IMR-90 (cell line): ENCODE data around the gene ZNF136. TPM values are rescaled to one million over a fixed set of nuclear protein-coding genes. Genes with fewer than 3 reads are reported as not detected.

ENCODE experiments used
- ATAC-seq: fragments of 200-7000 bp; cut with Tn5 transposase; 2 replicates; pipeline ENCODE4 v1.9.1; 2020; ENCODE audit warnings: low read depth, mild to moderate bottlenecking, moderate library complexity
- BruUV-seq: library from RNA; stranded (reverse); fragments of 400-500 nt; replicated peaks from 2 replicates; lab custom pipeline; 2021; lab: Mats Ljungman, UMichigan
- CTCF ChIA-PET: fragments of 300-600 bp; formaldehyde crosslinking; extraction: SDS; loops from one replicate; lab custom pipeline; 2021; ENCODE audit warnings: antibody characterized with exemption; lab: Yijun Ruan, JAX
- POLR2A ChIA-PET: fragments of 300-600 bp; sonication (Branson Sonifier 250); formaldehyde crosslinking; loops from one replicate; lab custom pipeline; 2022; ENCODE audit warnings: antibody characterized with exemption; ENCODE audit not compliant: unreplicated experiment; lab: Charles Lee
- DNase-seq: peaks from one replicate; pipeline ENCODE4 v3.0.0; 2013
- H2AFZ ChIP-seq: replicated peaks from 2 replicates; pipeline ENCODE3; 2013; ENCODE audit warnings: low read length, mild to moderate bottlenecking; ENCODE audit not compliant: poor library complexity
- H2AK5ac ChIP-seq: 2 replicates; pipeline ENCODE4 v1.6.1; 2013; ENCODE audit warnings: low read depth, low read length, inconsistent platforms
- H2AK9ac ChIP-seq: replicated peaks from 2 replicates; pipeline ENCODE3; 2013; ENCODE audit warnings: mild to moderate bottlenecking, low read depth, low read length, moderate library complexity; ENCODE audit not compliant: poor library complexity
- H2BK120ac ChIP-seq: 2 replicates; pipeline ENCODE4 v1.6.1; 2013; ENCODE audit warnings: low read depth, low read length, inconsistent platforms
- H2BK15ac ChIP-seq: 3 replicates; pipeline ENCODE4 v1.6.1; 2013; ENCODE audit warnings: low read depth, low read length, inconsistent platforms
- H2BK20ac ChIP-seq: 2 replicates; pipeline ENCODE4 v1.6.1; 2013; ENCODE audit warnings: low read depth, mild to moderate bottlenecking, inconsistent platforms, low read length, moderate library complexity
- H2BK5ac ChIP-seq: 2 replicates; pipeline ENCODE4 v1.6.1; 2013; ENCODE audit warnings: mild to moderate bottlenecking, low read depth, low read length, inconsistent platforms; ENCODE audit not compliant: poor library complexity, severe bottlenecking
- H3K14ac ChIP-seq: replicated peaks from 2 replicates; pipeline ENCODE4 v1.6.1; 2013; ENCODE audit warnings: low read depth, low read length, inconsistent platforms
- H3K18ac ChIP-seq: 2 replicates; pipeline ENCODE4 v1.6.1; 2013; ENCODE audit warnings: low read depth, low read length, control low read depth
- H3K23ac ChIP-seq: 2 replicates; pipeline ENCODE4 v1.6.1; 2013; ENCODE audit warnings: low read depth, low read length, inconsistent platforms
- H3K27ac ChIP-seq: 2 replicates; pipeline ENCODE4 v1.5.1; 2013; ENCODE audit warnings: mild to moderate bottlenecking, control low read depth, low read length; ENCODE audit not compliant: insufficient read depth
- H3K27me3 ChIP-seq: 2 replicates; pipeline ENCODE4 v1.6.1; 2013; ENCODE audit warnings: low read length; ENCODE audit not compliant: control insufficient read depth, insufficient read depth
- H3K36me3 ChIP-seq: 2 replicates; pipeline ENCODE4 v1.6.1; 2013; ENCODE audit warnings: low read length, mixed read lengths; ENCODE audit not compliant: control insufficient read depth, insufficient read depth
- H3K4ac ChIP-seq: 2 replicates; pipeline ENCODE4 v1.6.1; 2013; ENCODE audit warnings: low read depth, low read length, inconsistent platforms
- H3K4me1 ChIP-seq: 2 replicates; pipeline ENCODE4 v1.6.1; 2013; ENCODE audit warnings: low read length, mixed read lengths; ENCODE audit not compliant: control insufficient read depth, insufficient read depth
- H3K4me2 ChIP-seq: 2 replicates; pipeline ENCODE4 v1.6.1; 2013; ENCODE audit warnings: low read depth, mild to moderate bottlenecking, control low read depth, low read length, moderate library complexity
- H3K4me3 ChIP-seq: 2 replicates; pipeline ENCODE4 v1.5.1; 2013; ENCODE audit warnings: low read depth, mild to moderate bottlenecking, control low read depth, low read length, moderate library complexity; ENCODE audit not compliant: insufficient read depth
- H3K56ac ChIP-seq: 2 replicates; pipeline ENCODE4 v1.6.1; 2013; ENCODE audit warnings: low read length, inconsistent platforms; ENCODE audit not compliant: insufficient read depth; ENCODE audit errors: extremely low read depth
- H3K79me1 ChIP-seq, 2 experiments: 2 replicates each; pipeline ENCODE4 v1.6.1; 2013; ENCODE audit warnings: low read length in 2 of 2, inconsistent platforms in 1 of 2, low read depth in 1 of 2
- H3K9ac ChIP-seq: 2 replicates; pipeline ENCODE4 v1.6.1; 2013; ENCODE audit warnings: low read depth, low read length, control low read depth
- H3K9me1 ChIP-seq: 2 replicates; pipeline ENCODE4 v1.6.1; 2013; ENCODE audit warnings: low read length, inconsistent platforms; ENCODE audit not compliant: insufficient read depth
- H3K9me3 ChIP-seq: 2 replicates; pipeline ENCODE4 v1.6.1; 2013; ENCODE audit warnings: low read length; ENCODE audit not compliant: control insufficient read depth, insufficient read depth
- H4K20me1 ChIP-seq: 2 replicates; pipeline ENCODE4 v1.6.1; 2013; ENCODE audit warnings: low read length, inconsistent platforms; ENCODE audit not compliant: insufficient read depth
- H4K5ac ChIP-seq: 2 replicates; pipeline ENCODE4 v1.6.1; 2013; ENCODE audit warnings: mild to moderate bottlenecking, low read depth, low read length, control low read depth
- H4K8ac ChIP-seq, 2 experiments: 2 replicates each; pipeline ENCODE4 v1.6.1; 2013; ENCODE audit warnings: low read depth in 2 of 2, low read length in 2 of 2, control low read depth in 1 of 2, inconsistent platforms in 1 of 2
- H4K91ac ChIP-seq: 2 replicates; pipeline ENCODE4 v1.6.1; 2013; ENCODE audit warnings: low read depth, low read length, inconsistent platforms; ENCODE audit not compliant: insufficient read depth
- CHD1 ChIP-seq: IDR thresholded peaks from 2 replicates; pipeline ENCODE4 v1.6.1; 2012; ENCODE audit warnings: low read depth, low read length, improper control_type of control experiment
- MAZ ChIP-seq: IDR thresholded peaks from 2 replicates; pipeline ENCODE4 v1.6.1; 2012; ENCODE audit warnings: low read depth, mild to moderate bottlenecking, low read length, improper control_type of control experiment, moderate library complexity, borderline replicate concordance
- WGBS, 2 experiments: methylation state at CpG; one replicate each; pipeline versions ENCODE4 v1.1.5 to v1.1.7; 2013; ENCODE audit warnings: missing lambda C conversion rate in 2 of 2; ENCODE audit not compliant: insufficient read length in 1 of 2; ENCODE audit errors: extremely low coverage in 2 of 2; 5-methylcytosine and 5-hydroxymethylcytosine counted together
- dilution Hi-C: fragments of 300-500 bp; cut with HindIII; formaldehyde crosslinking; loops from one replicate; pipeline ENCODE4 v1.14.3; 2018; ENCODE audit warnings: low sequenced_read_pairs; ENCODE audit not compliant: unreplicated experiment
- in situ Hi-C: fragments of 300-500 bp; cut with MboI; formaldehyde crosslinking; loops from 3 replicates; pipeline ENCODE4 v1.14.3; 2019; ENCODE audit warnings: low sequenced_read_pairs, inconsistent platforms, mixed read lengths
- intact Hi-C: fragments of 100-400 bp; cut with micrococcal nuclease; formaldehyde crosslinking; loops from 2 replicates; pipeline ENCODE4 v1.10.0; 2022
- polyA plus RNA-seq, 3 experiments: library from polyadenylated mRNA; depleted of rRNA; stranded (reverse); fragments of >200 nt; gene quantifications; 2 replicates each; pipeline ENCODE4 v1.2.3, GENCODE V29; 2012; ENCODE audit warnings: low replicate concordance in 1 of 3
- total RNA-seq: library from RNA; depleted of rRNA; stranded (reverse); fragments of >200 nt; gene quantifications from 2 replicates; pipeline ENCODE4 v1.2.3, GENCODE V29; 2012

The ZNF136 gene
- total and polyA plus RNA-seq, 2 of the 4 experiments (the other 2 are of a cell fraction) = 1.9 to 6.8 TPM

- Histone ChIP-seq H3K18ac (no peak overlapping the region), H4K5ac (peak overlapping the region; percentile 65; the same call in 1 of the 2 replicates), H2BK5ac (no peak overlapping the region), H3K79me1 (peaks cover 17 to 35% of the 10 kb centered on the region in 2 experiments; a peak in 2 of 4 replicates), H2BK20ac (no peak overlapping the region), H3K4me2 (peak overlapping the region; percentile 98), H4K91ac (no peak overlapping the region), H3K4me1 (peaks cover 3% of the 10 kb centered on the region), H3K9me1 (0 out of 2 replicates have a peak, but pooled peaks cover 2% of the 10 kb centered on the region), H4K8ac (peak overlapping the region; percentile 56 to 93), H2BK15ac (no peak overlapping the region), H2BK120ac (no peak overlapping the region), H3K4me3 (peak overlapping the region; percentile 83), H2AK5ac (no peak overlapping the region), H3K4ac (peak overlapping the region; percentile 41; the same call in 1 of the 2 replicates), H3K27me3 (no peaks in the 10 kb centered on the region), H3K36me3 (0 out of 2 replicates have a peak, but pooled peaks cover 2% of the 10 kb centered on the region), H3K27ac (no peak overlapping the region), H3K14ac (0 out of 2 replicates have a peak overlapping the region, but pooled peaks have one; percentile 57), H3K9me3 (no peaks in the 10 kb centered on the region), H4K20me1 (no peaks in the 10 kb centered on the region), H3K56ac (no peak overlapping the region), H2AK9ac (peak overlapping the region; percentile 60), H2AFZ (peak overlapping the region; percentile 98), H3K9ac (peak overlapping the region; percentile 52; the same call in 1 of the 2 replicates), H3K23ac (no peak overlapping the region)
- intact Hi-C loops = loop anchor here (10.0 kb wide), 1 partner anchor 132 kb away; the partner anchor contains the start of gene ZNF44
- DNase-seq (no peak), ATAC-seq (no peak)
- TF ChIP-seq CHD1 = no peak
- no peak for TF ChIP-seq MAZ
- ChIA-PET CTCF (no interaction called here), POLR2A (no interaction called here)
- dilution Hi-C loops = no loop called here
- BruUV-seq = no TSS peak
- in situ Hi-C loops = no loop called here
- no CpG with 5 or more reads among the region's 8 CpGs for WGBS, 2 experiments
These were observed 399 bp upstream of the ZNF136 start for GRCh38 chr19:12162513-12162881.
